ENCODE data around the gene SCG5. TPM values are rescaled to one million over a fixed set of nuclear protein-coding genes. Genes with fewer than 3 reads are reported as not detected.

The SCG5 gene
- total RNA-seq, 1 donor from 2014 or later: 4.4 TPM

GRCh38 chr15:32718821-32719716 lies 77.6 kb downstream of the SCG5 start:
- DNase-seq (ENCODE audit: extremely low read depth, low read depth, low spot score): no peak

GRCh38 chr15:32721596-32721995 lies 80.1 kb downstream of the SCG5 start:
- DNase-seq (ENCODE audit: extremely low read depth, low read depth, low spot score): no peak

GRCh38 chr15:32722136-32722535 lies 80.6 kb downstream of the SCG5 start:
- DNase-seq (ENCODE audit: extremely low read depth, low read depth, low spot score): no peak

- no peak for DNase-seq (ENCODE audit: extremely low read depth, low read depth, low spot score)
Measured at GRCh38 chr15:32723171-32723948, 81.8 kb downstream of the SCG5 start.

GRCh38 chr15:32729700-32730395 lies 88.3 kb downstream of the SCG5 start:
- no peak for DNase-seq (ENCODE audit: extremely low read depth, low read depth, low spot score)

GRCh38 chr15:32730677-32731654 lies 89.5 kb downstream of the SCG5 start:
- no peak for DNase-seq (ENCODE audit: extremely low read depth, low read depth, low spot score)

GRCh38 chr15:32732574-32733157 lies 91.2 kb downstream of the SCG5 start:
- no peak for DNase-seq (ENCODE audit: extremely low read depth, low read depth, low spot score)

GRCh38 chr15:32733281-32733680 lies 91.8 kb downstream of the SCG5 start:
- no peak for DNase-seq (ENCODE audit: extremely low read depth, low read depth, low spot score)

- DNase-seq (ENCODE audit: extremely low read depth, low read depth, low spot score): no peak
Measured at GRCh38 chr15:32735989-32736700, 94.6 kb downstream of the SCG5 start.

- no peak for DNase-seq (ENCODE audit: extremely low read depth, low read depth, low spot score)
Measured at GRCh38 chr15:32736701-32737061, 95.2 kb downstream of the SCG5 start.

GRCh38 chr15:32737304-32737703 lies 95.8 kb downstream of the SCG5 start:
- DNase-seq (ENCODE audit: extremely low read depth, low read depth, low spot score): no peak

GRCh38 chr15:32738666-32739065 lies 97.2 kb downstream of the SCG5 start:
- no peak for DNase-seq (ENCODE audit: extremely low read depth, low read depth, low spot score)

- no peak for DNase-seq (ENCODE audit: extremely low read depth, low read depth, low spot score)
Measured at GRCh38 chr15:32739522-32740063, 98.1 kb downstream of the SCG5 start.

- DNase-seq (ENCODE audit: extremely low read depth, low read depth, low spot score): no peak
Measured at GRCh38 chr15:32743411-32744140, 102.1 kb downstream of the SCG5 start.

GRCh38 chr15:32746116-32746857 lies 104.8 kb downstream of the SCG5 start:
- DNase-seq (ENCODE audit: extremely low read depth, low read depth, low spot score): no peak
